WTC11 (cell line): ENCODE results near the gene GBA2. TPM values are rescaled to one million over a fixed set of nuclear protein-coding genes. Genes with fewer than 3 reads are reported as not detected.

Experiments
- ATAC-seq: fragments of 200-7000 bp; cut with Tn5 transposase; 2 replicates; pipeline ENCODE4 v1.10.0; 2021; ENCODE audit warnings: mild to moderate bottlenecking, moderate library complexity
- CTCF ChIA-PET: fragments of 300-600 bp; sonication (Branson Sonifier 250); formaldehyde crosslinking; loops from one replicate; lab custom pipeline; 2021; ENCODE audit warnings: antibody characterized with exemption; lab: Charles Lee
- POLR2A ChIA-PET: fragments of 350-600 bp; sonication (Branson Sonifier 250); formaldehyde crosslinking; loops from one replicate; lab custom pipeline; 2021; ENCODE audit warnings: antibody characterized with exemption; lab: Charles Lee
- DNase-seq: peaks from one replicate; pipeline ENCODE4 v3.0.0; 2021; ENCODE audit warnings: low spot score
- H3K27ac Mint-ChIP-seq: 2 replicates; pipeline ENCODE4 v1.8.0; 2021; ENCODE audit warnings: mixed read lengths
- H3K27me3 Mint-ChIP-seq: 2 replicates; pipeline ENCODE4 v1.8.0; 2021; ENCODE audit warnings: low read depth, mild to moderate bottlenecking, moderate library complexity, mixed read lengths
- H3K36me3 Mint-ChIP-seq: 2 replicates; pipeline ENCODE4 v1.8.0; 2021; ENCODE audit warnings: mixed read lengths
- H3K4me1 Mint-ChIP-seq: 2 replicates; pipeline ENCODE4 v1.8.0; 2022; ENCODE audit warnings: mixed read lengths
- H3K4me3 Mint-ChIP-seq: 2 replicates; pipeline ENCODE4 v1.8.0; 2021; ENCODE audit warnings: mild to moderate bottlenecking, moderate library complexity, mixed read lengths
- H3K9me3 Mint-ChIP-seq: 2 replicates; pipeline ENCODE4 v1.8.0; 2021; ENCODE audit warnings: mixed read lengths
- ATF1 ChIP-seq: sonication (generic); formaldehyde crosslinking; IDR thresholded peaks from 2 replicates; pipeline ENCODE4 v1.8.1; 2023; ENCODE audit warnings: mild to moderate bottlenecking, moderate library complexity, missing genetic modification reagents
- ATF6 ChIP-seq: sonication (generic); formaldehyde crosslinking; IDR thresholded peaks from 2 replicates; pipeline ENCODE4 v1.8.1; 2023; ENCODE audit warnings: mild to moderate bottlenecking, missing genetic modification reagents
- E2F1 ChIP-seq: sonication (generic); formaldehyde crosslinking; IDR thresholded peaks from 2 replicates; pipeline ENCODE4 v1.8.0; 2022; ENCODE audit warnings: mild to moderate bottlenecking, missing genetic modification reagents
- E2F5 ChIP-seq: sonication (generic); formaldehyde crosslinking; IDR thresholded peaks from 2 replicates; pipeline ENCODE4 v1.8.1; 2022; ENCODE audit warnings: mild to moderate bottlenecking, moderate library complexity, missing genetic modification reagents
- EMX1 ChIP-seq: fragments of 250-450 bp; sonication (Bioruptor Pico); IDR thresholded peaks from 2 replicates; pipeline ENCODE4 v1.8.0; 2021; ENCODE audit warnings: mild to moderate bottlenecking
- ESRRA ChIP-seq: sonication (generic); formaldehyde crosslinking; IDR thresholded peaks from 2 replicates; pipeline ENCODE4 v1.8.1; 2022; ENCODE audit warnings: mild to moderate bottlenecking, missing genetic modification reagents, borderline replicate concordance
- FOXK1 ChIP-seq: sonication (generic); formaldehyde crosslinking; IDR thresholded peaks from 2 replicates; pipeline ENCODE4 v1.8.0; 2022; ENCODE audit warnings: mild to moderate bottlenecking, moderate library complexity, missing genetic modification reagents
- NFATC4 ChIP-seq: fragments of 250-450 bp; sonication (Bioruptor Pico); IDR thresholded peaks from 2 replicates; pipeline ENCODE4 v1.9.0; 2021; ENCODE audit warnings: mild to moderate bottlenecking
- NFE2L1 ChIP-seq: sonication (generic); formaldehyde crosslinking; IDR thresholded peaks from 2 replicates; pipeline ENCODE4 v1.8.1; 2023; ENCODE audit warnings: missing genetic modification reagents
- NFYB ChIP-seq: sonication (generic); formaldehyde crosslinking; conservative IDR thresholded peaks from 2 replicates; pipeline ENCODE4 v1.8.0; 2022; ENCODE audit warnings: low read depth, missing genetic modification reagents
- NR2C2 ChIP-seq: sonication (generic); formaldehyde crosslinking; IDR thresholded peaks from 2 replicates; pipeline ENCODE4 v1.8.0; 2022; ENCODE audit warnings: mild to moderate bottlenecking, missing genetic modification reagents
- PREB ChIP-seq: sonication (generic); formaldehyde crosslinking; IDR thresholded peaks from 2 replicates; pipeline ENCODE4 v1.8.1; 2022; ENCODE audit warnings: mild to moderate bottlenecking, missing genetic modification reagents, moderate library complexity, borderline replicate concordance
- PRRX2 ChIP-seq: fragments of 250-450 bp; sonication (Bioruptor Pico); IDR thresholded peaks from 2 replicates; pipeline ENCODE4 v1.8.0; 2021; ENCODE audit warnings: mild to moderate bottlenecking
- SMAD4 ChIP-seq: sonication (generic); formaldehyde crosslinking; IDR thresholded peaks from 2 replicates; pipeline ENCODE4 v1.8.0; 2022; ENCODE audit warnings: mild to moderate bottlenecking, missing genetic modification reagents
- SOX15 ChIP-seq: fragments of 250-450 bp; sonication (Bioruptor Pico); IDR thresholded peaks from 2 replicates; pipeline ENCODE4 v1.9.0; 2021; ENCODE audit warnings: mild to moderate bottlenecking
- STAT6 ChIP-seq: sonication (generic); formaldehyde crosslinking; conservative IDR thresholded peaks from 2 replicates; pipeline ENCODE4 v1.8.1; 2023; ENCODE audit warnings: mild to moderate bottlenecking, low read depth, missing genetic modification reagents, moderate library complexity
- TEAD4 ChIP-seq: sonication (generic); formaldehyde crosslinking; IDR thresholded peaks from 2 replicates; pipeline ENCODE4 v1.8.0; 2022; ENCODE audit warnings: mild to moderate bottlenecking, missing genetic modification reagents
- USF2 ChIP-seq: sonication (generic); formaldehyde crosslinking; IDR thresholded peaks from 2 replicates; pipeline ENCODE4 v1.8.1; 2023; ENCODE audit warnings: mild to moderate bottlenecking, missing genetic modification reagents, moderate library complexity
- ZNF532 ChIP-seq: fragments of 250-450 bp; sonication (Bioruptor Pico); IDR thresholded peaks from 2 replicates; pipeline ENCODE4 v1.9.0; 2021; ENCODE audit warnings: mild to moderate bottlenecking, borderline replicate concordance
- ZNF671 ChIP-seq: fragments of 250-450 bp; sonication (Bioruptor Pico); IDR thresholded peaks from 2 replicates; pipeline ENCODE4 v1.8.0; 2021; ENCODE audit warnings: mild to moderate bottlenecking
- total RNA-seq: library from RNA; stranded (reverse); gene quantifications from 3 replicates; pipeline ENCODE4 v1.2.3, GENCODE V29; 2021

GBA2 gene
- total RNA-seq, 1 experiment from 2014 or later, result 104 TPM

GRCh38 chr9:35763803-35764202, 14.8 kb upstream of the GBA2 start (continued):
- TF ChIP-seq PREB, result no peak

GRCh38 chr9:35763181-35763580, 14.2 kb upstream of the GBA2 start:
- POLR2A ChIA-PET, result no interaction called here
- H3K4me1 Mint-ChIP-seq, result peaks cover 27% of the 10 kb centered on the region
- no peak for ATAC-seq

GRCh38 chr9:35760651-35761050, 11.6 kb upstream of the GBA2 start:
- H3K4me3 Mint-ChIP-seq, result no peak overlapping the region
- POLR2A ChIA-PET, result no interaction called here
- H3K4me1 Mint-ChIP-seq, result peaks cover 37% of the 10 kb centered on the region
- ATAC-seq (no peak), DNase-seq (no peak)
- no peaks in the 10 kb centered on the region for H3K9me3 Mint-ChIP-seq
- H3K36me3 Mint-ChIP-seq, result peaks cover 3% of the 10 kb centered on the region; the same call in 1 of the 2 replicates
- H3K27ac Mint-ChIP-seq, result peak overlapping the region; percentile 60; the same call in 1 of the 2 replicates
- CTCF ChIA-PET, result interaction anchor here (1.1 kb wide), 1 partner anchor 122 kb away, joined by 3 read pairs; no protein-coding TSS in a partner anchor
- no peaks in the 10 kb centered on the region for H3K27me3 Mint-ChIP-seq
- TF ChIP-seq USF2 (CRISPR knock-in tag), result no peak
- no peak for TF ChIP-seq NFYB (CRISPR knock-in tag)
- no peak for TF ChIP-seq NFE2L1
- no peak for TF ChIP-seq NR2C2 (CRISPR knock-in tag)
- no peak for TF ChIP-seq FOXK1 (CRISPR knock-in tag)
- TF ChIP-seq SMAD4 (CRISPR knock-in tag), result no peak
- TF ChIP-seq TEAD4, result no peak
- no peak for TF ChIP-seq ZNF532
- no peak for TF ChIP-seq ATF6 (CRISPR knock-in tag)
- no peak for TF ChIP-seq NFATC4
- no peak for TF ChIP-seq EMX1
- TF ChIP-seq E2F5 (CRISPR knock-in tag), result no peak
- TF ChIP-seq SOX15 (CRISPR knock-in tag), result no peak
- TF ChIP-seq PRRX2 (CRISPR knock-in tag), result no peak
- no peak for TF ChIP-seq ATF1
- TF ChIP-seq STAT6 (CRISPR knock-in tag), result no peak
- TF ChIP-seq ESRRA (CRISPR knock-in tag), result no peak

More at GRCh38 chr9:35763181-35763580, 14.2 kb upstream of the GBA2 start:
- no peaks in the 10 kb centered on the region for H3K27me3 Mint-ChIP-seq
- no peak overlapping the region for H3K4me3 Mint-ChIP-seq
- no peaks in the 10 kb centered on the region for H3K9me3 Mint-ChIP-seq
- peak overlapping the region; percentile 45; the same call in 1 of the 2 replicates for H3K27ac Mint-ChIP-seq
- TF ChIP-seq E2F1 (no peak), ZNF671 (CRISPR knock-in tag) (no peak)
- peaks cover 3% of the 10 kb centered on the region; the same call in 1 of the 2 replicates for H3K36me3 Mint-ChIP-seq
- DNase-seq, result no peak
- CTCF ChIA-PET, result interaction anchor here (0.6 to 0.7 kb wide), 2 partner anchors 18 to 776 kb away, joined by 3 read pairs; no protein-coding TSS in a partner anchor
